NCI-H1048 (cell line): ENCODE data around the gene IGSF6.
"Not testable (repeated sequence)": the region's sequence is repeated elsewhere in the genome, so short reads cannot be mapped to it uniquely, and the experiment has no call there.

ENCODE experiments used
- DNase-seq: peaks from one replicate; lab custom pipeline; 2025; lab: John Stamatoyannopoulos, UW

Gene IGSF6

DNA sequence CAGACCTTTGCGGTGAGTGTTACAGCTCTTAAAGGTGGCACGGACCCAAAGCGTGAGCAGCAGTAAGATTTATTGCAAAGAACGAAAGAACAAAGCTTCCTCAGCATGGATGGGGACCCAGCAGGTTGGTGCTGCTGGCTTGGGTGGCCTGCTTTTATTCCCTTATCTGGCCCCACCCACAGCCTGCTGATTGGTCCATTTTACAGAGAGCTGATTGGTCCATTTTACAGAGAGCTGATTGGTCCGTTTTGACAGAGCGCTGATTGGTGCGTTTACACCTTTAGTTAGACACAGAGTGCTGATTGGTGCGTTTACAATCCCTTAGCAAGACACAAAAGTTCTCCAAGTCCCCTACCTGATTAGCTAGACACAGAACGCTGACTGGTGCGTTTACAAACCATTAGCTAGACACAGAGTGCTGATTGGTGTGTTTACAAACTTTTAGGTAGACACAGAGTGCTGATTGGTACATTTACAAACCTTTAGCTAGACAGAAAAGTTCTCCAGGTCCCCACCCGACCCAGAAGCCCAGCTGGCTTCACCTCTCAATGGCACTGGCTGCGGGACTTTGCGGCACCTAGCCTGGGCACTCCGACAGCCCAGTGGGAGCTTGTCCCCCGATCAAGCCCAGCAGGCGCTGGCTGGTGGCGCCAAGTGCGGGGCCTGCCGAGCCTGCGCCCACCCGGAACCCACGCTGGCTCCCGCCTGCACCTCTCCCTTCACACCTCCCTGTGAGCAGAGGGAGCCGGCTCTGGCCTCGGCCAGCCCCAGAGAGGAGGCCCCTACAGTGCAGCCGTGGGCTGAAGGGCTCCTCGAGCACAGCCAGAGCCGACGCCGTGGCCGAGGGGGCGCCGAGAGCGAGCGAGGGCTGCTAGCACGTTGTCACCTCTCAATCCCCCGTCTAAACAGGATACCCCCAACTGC, 22.5 kb downstream of the IGSF6 start:
- DNase-seq = not testable (repeated sequence)

DNA sequence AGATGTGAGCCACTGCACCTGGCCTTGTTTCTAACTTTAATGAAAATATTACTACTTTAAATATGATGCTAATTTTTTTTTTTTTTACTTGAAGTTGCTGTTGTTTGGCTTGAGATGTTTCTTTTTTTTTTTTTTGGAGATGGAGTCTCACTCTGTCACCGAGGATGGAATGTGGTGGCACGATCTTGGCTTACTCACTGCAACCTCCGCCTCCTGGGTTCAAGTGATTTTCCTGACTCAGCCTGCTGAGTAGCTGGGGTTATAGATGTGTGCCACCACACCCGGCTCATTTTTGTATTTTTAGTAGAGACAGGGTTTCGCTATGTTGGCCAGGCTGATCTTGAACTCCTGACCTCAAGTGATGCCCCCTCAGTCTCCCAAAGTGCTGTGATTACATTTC, 23.6 kb downstream of the IGSF6 start:
- no peak for DNase-seq

DNA sequence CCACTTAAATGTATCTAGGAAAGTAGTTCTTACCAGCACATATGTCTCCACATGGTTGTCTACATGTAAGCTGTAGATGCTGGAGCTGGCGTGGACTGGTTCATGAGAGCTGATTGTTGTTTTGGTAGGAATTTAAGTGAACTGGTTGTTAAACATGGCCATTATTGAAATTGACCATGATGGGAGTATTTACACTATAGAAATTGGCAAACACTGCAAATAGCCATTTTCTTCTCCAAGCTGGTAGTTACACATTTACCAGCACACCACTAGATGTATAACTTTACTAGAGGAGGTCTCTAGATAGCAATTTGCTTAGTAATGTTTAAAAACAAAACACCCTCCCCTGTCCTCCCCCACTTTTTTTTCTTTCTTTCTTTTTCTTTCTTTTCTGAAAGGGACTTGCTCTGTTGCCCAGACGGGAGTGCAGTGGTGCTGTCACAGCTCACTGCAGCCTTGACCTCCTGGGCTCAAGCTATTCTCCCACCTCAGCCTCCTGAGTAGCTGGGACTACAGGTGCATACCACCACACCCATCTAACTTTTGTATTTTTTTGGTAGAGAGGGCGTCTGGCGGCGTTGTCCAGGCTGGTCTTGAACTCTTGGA, 24.2 kb downstream of the IGSF6 start:
- no peak for DNase-seq

DNA sequence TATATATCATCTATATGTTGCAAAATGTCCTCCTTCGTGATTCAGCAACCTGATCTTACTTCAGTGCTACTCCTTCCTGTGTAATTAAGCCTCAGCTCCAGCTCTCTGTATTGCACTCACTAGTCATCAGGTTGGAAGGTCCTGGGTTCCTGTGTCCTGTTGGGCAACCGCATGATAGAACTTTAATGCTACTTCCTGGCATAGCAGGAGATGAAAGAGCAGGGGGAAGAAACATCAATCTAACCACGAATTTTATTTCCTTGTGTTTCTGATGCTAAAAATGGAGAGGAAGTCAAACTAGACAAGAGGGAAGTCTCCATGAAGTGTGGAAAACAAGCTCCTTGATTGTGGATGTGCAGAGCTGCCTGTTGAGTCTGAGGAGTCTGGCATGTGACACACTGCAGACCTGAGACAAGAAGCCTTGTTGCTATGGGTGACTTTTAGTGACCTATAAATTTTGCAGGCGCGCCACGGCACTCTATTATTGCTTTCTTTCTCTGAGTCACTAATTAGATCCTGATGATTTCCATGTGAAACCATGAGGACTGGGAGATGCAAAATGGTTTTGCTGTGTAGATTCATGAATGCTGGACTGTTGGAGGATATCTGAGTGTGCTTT, 25.6 kb downstream of the IGSF6 start:
- DNase-seq = no peak

DNA sequence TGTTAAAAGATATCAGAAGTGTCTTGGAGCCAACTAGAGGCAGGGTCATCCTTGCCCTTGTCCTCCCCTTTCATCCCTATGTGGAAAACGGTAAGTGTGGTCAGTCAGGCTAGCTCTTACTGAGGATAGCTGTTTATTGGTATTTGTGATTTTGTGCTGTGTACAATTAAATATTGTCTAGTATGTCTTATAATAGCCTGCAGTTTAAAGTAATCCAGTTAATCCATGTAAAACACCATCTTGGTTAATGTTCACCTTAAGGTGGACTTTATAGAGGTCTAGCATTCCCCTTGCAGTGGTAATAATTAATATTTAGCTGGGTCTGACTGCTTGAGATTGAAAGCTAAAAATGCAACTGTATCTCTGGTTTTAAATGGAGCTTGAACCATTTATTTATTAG, 27.4 kb downstream of the IGSF6 start:
- no peak for DNase-seq

DNA sequence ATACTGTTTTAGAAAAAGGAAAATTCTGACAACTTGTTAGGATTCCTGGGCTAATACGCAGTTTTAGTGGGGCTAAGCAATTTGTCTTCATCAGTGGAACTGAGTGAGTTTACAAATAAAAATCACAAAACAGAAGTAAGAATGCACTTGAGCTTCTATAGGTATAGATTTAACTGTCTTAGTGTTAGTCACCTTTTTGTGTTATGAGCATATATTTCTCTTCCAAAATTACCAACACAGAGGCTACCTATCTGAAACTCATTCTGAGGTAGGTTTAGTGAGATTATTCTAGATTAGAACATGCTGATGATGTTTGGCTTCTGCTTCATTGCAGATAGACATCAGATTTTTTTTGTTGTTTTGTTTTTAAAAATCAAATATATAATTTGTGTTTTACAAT, 29.9 kb downstream of the IGSF6 start:
- DNase-seq = no peak

DNA sequence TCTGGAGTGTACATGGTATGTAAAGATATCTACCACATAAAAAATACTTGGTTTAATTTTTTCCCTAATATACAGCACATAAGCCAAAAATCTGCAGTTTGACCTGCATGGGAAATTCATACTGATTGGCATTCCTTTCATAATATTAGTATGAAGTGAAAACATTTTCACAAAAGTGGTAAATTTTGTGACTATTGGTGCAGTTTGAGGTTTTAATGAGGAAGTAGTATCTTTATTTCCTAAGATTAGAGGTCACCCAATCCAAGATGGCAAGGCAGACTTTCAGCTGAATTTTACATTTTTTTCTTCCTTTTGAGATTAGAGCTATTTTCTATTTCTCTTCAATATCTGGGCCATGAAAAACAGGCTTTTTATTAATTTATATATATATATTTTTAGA, 31.8 kb downstream of the IGSF6 start:
- no peak for DNase-seq

DNA sequence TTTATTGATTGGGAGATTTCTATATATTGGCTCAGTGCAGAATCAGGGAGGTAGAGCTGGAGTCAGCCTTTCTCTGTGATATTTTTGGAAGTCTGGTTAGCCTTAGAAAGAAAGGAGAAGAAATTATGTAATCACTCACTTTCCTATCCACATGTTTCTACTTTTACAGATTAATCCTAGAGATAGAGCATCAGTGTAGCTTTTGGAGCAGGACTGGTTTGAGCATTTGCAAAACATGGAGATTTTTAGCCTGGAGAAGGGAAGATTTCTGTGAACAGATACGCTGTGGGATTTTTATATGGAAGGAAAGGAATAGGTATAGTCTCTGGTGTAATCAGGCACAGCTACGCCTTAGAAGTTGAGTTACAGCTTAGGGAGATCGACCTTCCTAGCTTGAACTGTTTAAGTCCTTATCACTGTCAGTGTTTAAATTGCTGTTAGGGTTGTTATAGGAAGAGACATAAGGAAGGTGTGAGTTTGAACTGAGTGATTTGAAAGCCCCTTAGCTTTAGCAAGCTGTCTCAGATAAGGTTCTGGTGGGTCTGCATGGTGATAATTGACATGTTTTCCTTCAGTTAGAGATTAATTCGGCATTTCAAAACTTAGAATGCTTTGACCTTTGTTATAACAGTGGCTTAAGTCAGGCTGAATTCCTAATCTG, 32.5 kb downstream of the IGSF6 start:
- no peak for DNase-seq

DNA sequence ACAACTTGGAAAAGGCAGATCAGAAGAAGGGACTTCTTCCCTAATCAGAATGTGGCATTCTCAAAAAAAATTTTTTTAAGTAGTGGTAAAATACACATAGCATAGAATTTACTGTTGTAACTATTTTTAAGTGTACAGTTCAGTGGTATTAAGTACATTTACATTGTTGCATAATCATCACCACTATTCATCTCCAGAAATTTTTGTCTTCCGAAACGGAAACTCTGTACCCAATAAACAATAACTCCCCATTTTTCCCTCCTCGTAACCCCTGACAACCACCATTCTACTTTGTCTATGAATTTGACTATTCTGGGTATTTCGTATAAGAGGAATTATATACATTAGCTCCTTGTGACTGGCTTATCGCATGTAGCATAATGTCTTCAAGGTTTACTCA, 34.1 kb downstream of the IGSF6 start:
- DNase-seq = no peak

DNA sequence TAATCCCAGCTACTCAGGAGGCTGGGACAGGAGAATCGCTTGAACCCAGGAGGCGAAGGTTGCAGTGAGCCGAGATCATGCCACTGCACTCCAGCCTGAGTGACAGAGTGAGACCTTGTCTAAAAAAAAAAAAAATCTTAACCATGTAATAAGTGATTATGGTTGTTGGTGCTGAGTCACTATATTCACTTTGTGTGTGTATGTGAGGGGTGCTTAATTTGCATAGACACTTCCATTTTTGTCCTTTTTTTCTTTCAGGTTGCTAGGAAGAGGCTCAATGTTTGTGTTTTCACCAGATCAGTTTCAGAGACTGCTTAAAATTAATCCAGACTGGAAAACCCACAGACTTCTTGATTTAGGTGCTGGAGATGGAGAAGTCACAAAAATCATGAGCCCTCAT, 34.8 kb downstream of the IGSF6 start:
- DNase-seq = no peak

DNA sequence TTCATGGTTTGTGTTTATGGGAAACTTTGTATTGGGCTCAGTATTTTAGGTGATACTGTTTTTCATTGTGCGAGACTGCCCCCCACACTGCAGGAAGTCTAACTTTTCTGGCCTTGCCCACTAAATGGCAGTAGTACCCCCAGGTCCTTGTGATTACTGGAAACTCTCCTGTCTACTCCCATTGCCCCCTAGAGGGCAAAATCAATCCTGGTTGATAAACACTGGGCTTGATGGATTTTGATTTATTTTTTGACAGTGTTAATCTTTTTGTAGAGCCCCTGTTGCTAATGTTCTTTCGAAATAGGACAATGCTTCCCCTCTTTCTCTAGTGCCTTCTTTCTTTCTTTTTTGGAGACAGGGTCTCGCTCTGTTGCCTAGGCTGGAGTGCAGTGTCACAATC, 37.5 kb downstream of the IGSF6 start:
- DNase-seq = no peak

DNA sequence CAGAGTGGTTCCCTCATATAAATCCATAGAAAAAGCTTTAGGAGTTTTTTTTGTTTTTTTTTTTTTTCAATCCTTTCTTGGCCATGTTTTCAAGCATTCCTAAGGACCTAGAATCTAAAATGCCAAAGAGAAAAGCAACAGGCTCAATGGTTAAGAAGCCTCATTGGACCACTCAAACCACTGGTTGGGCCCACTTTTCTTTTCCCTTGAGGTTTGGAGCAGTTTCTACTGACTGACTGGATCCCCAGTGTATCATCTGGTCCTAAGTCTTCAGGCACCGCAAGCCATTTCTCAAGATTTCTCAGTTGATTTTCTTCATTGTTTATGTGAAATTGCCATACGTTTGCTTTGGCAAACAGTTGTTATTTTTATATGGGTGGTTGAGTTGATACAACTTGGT, 38.6 kb downstream of the IGSF6 start:
- no peak for DNase-seq

DNA sequence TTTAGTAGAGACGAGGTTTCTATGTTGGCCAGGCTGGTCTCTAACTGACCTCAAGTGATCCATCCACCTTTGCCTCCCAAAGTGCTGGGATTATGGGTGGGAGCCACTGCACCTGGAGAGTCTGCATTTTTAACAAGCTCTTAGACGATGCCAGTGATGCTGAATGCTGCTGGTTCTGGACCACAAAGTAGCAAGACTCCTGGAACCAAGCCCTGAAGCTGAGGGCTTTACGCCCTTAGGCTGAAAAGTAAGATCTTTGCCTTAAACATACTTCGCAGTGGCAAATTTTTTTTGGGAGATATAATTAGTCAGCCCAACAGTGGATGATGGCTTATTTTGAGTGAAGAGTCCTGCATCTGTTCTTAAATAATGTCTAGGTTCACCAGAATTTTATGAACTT, 39.0 kb downstream of the IGSF6 start:
- no peak for DNase-seq

DNA sequence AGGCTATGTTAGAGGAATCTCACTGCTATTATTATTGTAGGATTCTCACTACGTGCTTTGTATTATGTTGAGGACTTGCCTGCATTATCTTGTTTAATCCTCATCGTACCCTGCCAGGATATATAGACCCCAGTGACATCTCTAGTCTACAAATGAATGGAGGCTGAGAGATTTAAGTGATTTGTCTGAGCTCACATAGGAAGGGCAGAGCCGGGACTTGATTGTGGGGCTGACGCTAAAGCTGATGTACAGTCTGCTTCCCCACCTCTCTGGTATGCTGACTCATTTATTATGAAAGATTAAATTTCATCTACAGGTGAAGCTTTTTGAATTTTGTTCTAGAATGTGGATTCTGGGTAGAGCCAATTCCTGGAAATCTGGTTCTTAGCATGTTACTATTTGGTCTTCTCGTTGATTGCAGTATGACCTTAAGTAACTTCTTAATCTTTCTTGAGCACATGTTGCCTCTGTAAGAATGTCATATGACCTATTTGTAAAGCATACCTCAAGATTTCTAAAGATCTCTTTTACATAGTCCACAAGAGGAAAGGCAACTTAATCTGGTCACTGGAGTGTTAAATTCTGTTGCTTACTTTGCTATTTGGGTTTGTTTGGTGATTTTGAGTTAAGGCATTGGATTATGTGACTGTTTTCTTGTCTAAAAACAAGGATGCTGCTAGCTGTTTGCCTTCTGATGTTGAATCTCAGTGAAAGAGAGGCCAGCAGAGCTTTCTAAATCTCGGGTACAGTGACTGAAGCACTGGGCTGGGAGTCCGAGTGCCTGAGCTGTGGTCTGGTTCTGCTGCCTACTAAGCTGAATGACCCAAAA, 40.6 kb downstream of the IGSF6 start:
- no peak for DNase-seq

DNA sequence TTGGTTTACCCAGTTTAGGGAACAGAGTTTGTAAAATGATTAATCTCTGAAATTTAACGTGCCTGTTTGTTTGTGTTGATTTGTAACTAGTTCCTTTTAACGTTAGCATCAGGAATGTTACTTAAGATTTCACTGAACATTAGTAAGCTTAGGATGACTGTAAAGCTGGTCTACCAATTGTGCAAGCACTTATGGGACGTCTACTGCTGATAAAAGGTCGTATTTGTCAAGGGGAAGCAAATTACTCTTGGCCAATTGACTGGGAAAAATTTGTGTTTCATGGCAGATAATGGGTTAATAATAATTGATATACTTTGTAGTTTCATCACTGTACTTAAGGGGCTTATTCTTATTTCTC, 41.2 kb downstream of the IGSF6 start:
- no peak for DNase-seq

DNA sequence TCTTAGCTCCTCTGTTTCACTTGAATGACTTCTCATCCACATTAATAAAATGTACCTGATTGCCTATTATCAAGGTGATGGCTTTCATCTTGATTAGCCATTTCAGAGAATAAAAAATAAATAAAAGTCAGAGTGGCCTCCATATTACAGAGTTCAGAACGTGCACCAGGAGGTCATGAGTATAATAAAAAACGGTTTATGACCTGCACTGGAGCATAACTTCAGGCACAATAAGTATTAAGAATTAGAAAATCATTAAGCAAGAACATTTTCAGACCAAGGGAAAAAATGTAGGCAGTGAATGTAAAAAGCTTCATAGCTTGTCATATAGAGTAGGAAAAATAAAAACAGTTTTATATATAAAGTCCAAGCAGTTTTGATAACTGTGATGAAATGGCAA, 41.6 kb downstream of the IGSF6 start:
- DNase-seq = no peak

DNA sequence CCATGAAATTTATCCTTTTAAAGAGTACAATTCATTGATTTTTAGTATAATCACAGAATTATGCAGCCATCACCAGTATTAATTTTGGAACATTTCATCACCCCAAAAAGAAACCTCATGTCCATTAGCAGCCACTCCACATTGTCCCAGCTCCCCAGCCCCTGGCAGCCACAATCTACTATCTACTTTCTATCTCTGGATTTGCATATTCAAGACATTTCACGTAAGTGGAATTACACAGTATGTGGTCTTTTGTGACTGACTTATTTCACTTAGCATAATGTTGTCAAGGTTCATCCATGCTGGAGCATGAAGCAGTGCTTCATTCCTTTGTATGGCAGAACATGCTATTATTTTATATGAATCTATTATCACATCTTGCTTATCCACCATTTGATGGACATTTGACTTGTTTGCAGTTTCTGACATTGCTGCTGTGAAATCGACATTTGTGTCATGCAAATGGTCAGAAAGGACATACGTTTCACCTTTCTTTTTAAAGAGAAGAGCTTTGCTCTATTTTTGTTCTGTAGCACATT, 42.3 kb downstream of the IGSF6 start:
- no peak for DNase-seq

DNA sequence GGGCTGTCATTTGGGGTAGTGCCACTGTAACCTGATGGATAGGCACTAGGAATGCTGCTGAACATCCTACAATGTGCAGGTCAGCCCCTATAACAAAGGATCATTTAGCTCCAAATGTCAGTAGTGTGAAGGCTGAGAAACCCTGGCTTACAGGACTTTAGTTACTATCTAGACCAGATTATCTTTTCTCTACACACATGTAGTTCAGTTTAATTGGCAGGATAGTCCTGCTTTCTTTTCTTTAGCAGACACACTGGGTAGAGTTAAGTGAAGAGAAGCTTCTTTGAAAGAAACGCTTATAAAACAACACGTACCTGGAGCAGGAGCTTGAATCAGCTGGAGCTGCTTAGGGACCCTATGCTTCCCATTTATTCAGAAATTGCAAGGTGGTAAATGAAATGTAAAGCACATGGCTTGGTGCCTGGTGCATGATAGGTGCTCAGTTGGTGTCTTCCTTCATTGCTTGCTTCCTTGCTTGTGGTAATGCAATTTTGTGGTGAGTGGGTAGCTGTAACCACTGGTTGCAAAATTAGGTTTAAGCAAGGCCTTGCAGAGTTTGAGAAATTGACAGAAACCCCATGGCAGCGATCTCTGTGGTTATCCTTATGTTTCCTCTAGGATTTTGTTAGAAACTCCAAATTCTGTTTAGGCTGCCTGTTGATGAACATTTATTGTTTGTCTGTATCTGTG, 43.6 kb downstream of the IGSF6 start:
- no peak for DNase-seq

DNA sequence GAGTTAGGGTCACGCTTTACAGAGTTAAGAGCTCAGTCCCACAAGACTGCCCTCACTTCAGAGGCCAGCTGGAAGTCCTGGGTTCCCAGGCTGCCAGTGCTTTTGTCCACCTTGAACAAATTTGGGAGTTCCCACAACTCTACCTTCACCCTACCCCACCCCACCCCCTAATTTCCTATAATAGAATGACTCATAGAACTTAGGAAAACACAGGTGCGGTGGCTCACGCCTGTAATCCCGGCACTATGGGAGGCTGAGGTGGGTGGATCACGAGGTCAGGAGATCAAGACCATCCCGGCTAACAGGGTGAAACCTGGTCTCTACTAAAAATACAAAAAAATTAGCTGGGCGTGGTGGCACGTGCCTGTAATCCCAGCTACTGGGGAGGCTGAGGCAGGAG, 46.6 kb downstream of the IGSF6 start:
- not testable (repeated sequence) for DNase-seq

DNA sequence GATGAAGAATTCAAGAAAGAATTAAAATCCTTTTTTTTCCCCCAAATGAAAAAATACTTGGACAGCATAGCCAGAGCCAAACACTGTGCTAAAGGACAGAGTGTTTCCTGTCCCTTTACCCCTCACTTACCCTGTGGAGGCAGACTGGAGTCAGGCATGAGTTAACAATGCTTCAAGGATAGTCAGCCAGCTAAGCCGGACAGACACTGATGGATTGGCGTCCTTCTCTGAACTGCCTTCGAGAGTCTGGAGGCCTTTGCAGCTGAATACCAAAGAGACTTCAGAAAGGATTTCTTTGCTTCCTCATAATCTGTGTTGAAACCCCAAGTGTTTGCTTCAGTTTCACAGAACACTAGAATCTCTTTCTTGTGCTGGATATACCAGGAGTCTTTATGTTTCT, 48.5 kb downstream of the IGSF6 start:
- no peak for DNase-seq

DNA sequence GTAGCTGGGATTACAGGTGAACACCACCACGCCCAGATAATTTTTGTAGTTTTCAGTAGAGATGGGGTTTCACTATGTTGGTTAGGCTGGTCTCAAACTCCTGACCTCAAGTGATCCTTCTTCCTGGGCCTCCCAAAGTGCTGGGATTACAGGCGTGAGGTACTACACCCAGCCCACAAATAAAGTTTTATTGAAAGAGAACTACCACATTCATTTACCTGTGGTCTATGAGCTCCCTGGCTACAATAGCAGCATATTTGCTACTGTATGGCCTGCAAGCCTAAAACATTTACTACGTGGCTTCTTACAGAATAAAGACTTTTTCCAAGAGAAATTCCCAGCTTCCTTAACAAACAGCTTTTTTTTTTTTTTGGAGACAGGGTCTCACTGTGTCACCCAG, 49.6 kb downstream of the IGSF6 start:
- DNase-seq = no peak
